Measurements from ENCODE around the gene B3GALT6.
A peak's percentile ranks its signal among the peaks of the same experiment; 100 is the strongest.

B3GALT6 gene

DNA sequence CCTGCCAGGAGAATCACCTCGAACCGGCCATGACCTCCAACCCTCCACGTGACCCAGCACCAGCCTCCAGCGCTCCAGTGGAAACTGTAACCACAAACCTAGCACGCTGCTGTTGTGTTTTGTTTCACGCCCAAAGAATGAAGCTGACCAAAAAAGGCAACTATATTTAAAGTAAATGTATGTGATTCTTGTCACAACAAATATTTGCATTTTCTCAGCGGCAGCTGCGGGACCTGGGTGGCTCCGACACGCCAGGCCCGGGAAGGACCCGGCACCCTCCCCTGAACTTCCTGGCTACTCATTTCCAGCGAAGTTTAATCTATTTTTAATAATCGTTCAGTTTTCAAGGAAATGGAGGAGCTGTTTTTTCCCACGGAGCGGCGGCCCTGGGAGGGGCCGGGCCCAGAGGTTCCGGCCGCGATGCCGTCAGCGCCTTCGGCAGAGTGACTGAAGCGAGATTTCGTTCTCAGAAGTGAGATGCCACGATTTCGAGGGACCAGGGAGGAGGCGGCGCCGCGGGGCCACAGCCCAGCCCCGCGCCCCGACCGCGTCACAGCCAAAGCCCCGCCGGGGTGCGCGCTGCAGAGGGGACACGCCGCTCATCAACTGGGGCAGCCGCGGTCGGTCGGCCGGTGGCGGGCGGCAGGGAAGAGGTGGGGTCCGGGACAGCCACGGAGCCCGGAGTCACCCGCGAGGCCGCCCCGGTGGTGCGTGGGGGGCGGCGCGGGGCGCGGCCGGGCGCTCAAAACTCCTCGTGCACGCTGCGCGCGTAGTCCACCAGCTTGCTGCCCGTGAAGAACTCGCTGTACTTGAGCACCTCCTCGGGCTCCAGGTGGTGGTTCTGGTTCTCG is 15.0 kb upstream of the B3GALT6 start:
- no peak for DNase-seq

DNA sequence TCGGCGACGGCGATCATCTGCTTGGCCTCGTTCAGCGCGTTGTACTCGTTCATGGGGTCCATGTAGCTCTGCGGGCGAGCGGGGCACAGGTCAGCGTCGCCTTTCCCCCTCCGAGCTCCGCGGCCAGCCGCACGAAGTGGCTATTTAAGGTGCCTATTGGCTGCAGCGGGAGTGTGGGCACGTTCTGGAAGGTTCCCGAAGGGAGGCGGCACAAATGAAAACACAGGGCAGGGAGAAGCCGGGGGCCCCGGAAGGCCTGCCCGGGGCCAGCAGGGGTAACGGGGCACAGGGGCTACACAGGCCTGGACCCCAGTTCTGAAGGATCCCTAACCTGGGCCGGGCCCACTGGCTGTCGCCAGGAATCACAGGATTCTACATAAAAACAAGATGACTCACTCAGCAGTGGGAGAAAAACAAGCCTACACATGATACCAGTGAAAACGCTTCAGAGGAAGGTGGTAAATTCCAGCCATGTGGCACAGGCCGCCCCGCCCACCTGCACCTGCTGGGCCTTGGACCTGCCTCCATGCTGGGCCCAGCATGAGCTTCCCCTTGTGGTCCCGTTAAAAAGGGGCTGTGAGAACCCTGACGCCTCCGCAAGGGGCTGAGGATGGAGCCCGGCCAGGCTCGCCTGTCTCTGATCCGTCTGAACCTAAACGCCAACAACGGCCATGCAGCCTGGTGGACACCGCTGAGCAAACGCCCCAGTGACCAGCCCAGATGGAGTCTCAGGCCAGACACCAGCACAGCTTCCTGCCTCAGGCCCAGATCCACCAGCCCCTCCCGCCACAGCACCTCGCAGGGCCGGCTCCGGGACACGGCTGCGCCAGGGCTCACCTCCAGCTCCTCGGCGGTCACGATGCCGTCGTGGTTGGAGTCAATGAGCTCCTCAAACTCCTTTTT is 14.2 kb upstream of the B3GALT6 start:
- no peak for DNase-seq

DNA sequence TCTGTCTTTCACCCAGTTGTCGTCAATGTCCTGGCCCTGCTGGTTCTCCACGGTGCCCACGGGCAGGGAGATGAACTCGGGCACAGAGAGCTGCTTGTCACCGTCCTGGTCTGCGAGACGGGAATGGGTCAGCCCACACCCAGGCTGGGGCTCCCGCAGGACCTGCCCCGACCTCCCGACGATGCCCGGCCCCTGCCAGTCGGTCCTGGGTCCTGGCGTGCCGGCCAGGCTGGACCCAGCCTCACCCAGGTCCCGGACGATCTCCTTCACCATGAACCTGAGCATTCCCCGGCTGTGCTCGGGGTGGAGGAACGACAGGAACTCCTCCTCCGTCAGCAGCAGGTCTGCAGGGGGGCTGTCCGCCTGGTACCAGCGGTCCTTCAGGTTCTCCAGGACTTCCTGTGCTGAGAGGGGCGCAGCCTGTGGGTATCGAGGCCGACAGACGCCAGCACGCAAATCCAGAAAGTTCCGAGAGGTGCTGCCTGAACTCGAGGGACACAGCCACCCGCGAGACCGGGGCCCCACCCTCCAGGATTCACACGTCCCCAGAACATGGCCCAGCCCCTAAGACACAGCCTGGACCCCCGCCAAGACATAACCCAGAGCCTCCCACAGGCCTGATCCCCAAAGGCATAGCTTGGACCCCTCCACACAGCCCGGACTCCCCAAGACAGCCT is 13.4 kb upstream of the B3GALT6 start:
- DNase-seq = no peak

DNA sequence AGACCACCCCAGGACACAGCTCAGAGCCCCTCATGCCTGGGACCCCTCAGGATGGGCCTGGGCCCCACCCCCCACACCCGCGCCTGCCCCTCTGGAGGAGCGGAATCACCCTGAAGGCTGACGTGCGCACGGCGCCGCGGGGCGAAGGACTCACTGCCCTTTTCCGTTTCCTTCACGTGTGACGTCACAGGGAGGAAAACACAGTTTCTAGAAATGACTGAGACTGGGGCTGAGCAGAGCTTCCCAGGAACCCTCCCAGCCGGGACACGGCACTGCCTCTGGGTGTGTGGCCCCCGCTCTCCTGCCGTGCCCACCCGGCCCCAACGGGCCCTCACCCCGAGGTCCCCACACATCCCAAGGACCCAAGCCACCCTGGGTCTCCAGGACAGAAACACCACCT is 12.7 kb upstream of the B3GALT6 start:
- DNase-seq = no peak

DNA sequence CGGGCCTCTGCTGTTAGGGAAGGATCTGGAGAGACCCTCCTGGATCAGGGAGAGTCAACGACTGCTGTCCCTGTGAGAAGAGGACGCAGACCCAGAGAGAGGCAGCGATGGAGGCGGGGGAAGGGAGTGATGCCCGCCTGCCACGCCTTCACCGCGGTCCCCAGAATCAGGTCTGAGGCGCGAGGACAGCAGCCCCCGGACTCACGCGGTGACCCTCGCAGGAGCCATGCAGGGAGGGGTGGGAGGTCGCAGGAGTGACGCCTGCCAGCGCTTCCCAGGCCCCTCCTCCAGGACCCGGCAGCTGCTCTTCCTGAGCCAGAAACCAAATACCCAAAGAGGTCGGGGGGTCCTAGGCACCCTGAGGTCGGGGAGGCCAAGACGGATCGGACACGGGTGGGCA is 11.8 kb upstream of the B3GALT6 start:
- DNase-seq = no peak

DNA sequence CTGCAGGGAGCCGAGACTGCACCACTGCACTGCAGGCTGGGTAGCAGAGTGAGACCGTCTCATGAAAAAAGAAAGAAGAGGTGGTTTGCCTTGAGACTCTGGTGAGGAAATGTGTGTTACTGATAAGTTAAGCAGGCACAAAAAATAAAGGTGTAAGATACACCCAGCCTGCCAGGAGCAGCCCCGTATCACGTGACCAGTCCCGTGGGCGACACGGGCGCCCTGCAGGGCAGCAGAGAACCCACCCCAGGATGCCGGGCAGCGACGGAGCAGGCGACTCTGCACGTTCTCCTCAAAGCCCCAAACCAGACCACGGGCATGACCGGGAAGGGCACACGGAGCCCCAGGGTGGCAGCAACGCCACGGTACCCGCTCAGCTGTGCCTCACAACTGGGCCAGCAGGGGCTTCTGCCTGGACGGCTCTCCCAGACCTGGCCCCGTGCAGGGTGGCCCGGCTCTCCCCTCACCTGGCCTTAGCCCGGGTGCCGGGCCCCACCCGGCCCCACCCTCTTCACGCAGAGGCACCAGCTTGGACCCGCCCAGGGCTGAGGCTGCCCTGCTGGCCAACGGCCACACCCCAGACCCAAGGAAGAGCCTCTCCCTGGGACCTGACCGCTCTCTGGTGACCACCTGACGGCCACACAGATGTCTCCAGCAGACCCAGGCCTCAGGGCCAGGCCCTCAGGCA is 10.0 kb upstream of the B3GALT6 start:
- no peak for DNase-seq

DNA sequence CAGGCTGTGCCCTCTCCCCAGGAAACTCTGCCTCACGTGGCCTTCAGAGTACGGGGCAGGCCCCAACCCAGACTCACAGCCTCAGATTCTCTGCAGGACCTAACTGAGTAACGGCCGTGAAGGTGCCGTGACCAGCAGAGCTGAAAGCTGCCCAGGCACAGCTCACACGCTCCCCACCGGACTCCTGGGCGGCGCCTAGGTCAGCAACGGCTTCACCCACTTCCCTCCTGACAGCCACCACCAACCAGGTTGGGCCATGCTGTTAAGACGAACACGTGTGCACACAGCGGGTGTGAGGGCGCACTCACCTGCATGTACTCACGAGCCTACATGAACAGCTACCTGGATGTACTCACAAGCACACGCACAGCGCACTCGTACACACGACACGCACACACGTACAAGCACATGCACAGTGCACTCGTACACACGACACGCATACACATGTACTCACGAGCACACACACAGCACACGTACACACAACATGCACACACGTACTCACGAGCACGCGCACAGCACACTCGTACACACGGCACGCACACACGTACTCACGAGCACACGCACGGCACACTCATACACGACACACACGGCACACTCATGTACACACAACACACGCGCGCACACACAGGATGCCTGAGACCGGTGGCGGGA is 9.3 kb upstream of the B3GALT6 start:
- DNase-seq = no peak

DNA sequence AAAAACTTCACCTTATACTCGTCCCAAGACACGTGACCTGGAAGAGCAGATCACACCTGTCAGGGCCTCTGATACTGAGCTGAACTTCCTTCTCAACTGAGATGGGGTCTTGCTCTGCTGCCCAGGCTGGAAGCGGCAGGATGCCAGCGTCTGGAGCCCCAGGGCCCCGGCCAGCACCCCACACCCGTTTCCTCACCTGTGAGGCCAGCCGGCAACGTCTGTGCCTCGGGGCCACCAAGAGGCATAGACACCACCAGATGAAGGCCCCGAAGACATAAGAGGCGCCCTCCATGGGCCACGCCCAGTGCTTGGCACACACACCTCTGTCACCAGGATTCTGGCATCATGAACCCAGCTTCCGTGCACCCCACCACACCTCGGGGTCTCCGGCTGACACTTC is 8.7 kb upstream of the B3GALT6 start:
- DNase-seq = no peak

DNA sequence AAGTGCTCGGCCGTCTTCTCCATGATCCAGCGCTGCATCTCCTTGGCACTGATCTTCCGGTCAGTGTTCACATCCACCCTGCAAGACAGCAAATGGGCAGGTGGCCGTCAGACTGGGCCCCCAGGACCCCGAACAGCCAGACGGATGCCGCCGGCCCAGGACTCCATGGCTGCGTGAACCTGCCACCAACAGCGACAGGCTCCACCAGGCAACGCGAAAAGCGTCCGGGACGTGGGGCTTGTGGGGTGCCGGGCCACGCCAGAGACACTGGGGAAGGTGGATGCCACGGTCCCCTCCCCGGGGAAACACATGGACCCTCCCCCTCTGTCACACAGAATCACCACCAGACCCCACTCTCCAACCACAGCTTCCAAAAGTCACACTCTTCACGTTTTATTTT is 8.1 kb upstream of the B3GALT6 start:
- no peak for DNase-seq

DNA sequence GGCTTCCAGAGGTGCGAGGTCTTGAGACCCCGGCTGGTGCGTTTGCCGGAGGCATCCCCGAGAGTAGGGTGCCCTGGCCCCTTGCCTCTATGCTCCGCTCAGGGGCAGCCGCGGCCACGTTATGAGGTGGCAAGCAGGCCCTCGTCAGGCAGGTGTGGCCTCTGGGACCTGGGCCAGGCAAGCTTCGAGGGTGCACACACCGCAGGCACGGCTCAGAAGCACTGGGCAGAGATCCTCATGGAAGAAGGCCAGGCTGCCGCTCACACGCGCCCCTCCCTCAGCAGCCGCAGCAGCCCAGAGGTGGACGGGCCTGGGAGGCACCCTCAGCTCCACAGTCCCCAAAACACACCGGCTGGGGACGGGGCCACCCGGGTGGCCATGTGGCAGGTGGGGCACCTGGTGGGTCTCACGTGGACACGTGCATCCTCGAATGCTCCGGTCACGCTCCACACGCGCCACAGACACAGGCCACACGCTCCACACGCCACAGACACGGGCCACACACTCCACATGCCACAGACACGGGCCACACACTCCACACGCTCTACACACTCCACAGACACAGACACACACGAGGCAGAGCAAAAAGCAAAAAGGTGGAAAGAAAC is 6.7 kb upstream of the B3GALT6 start:
- DNase-seq = no peak

DNA sequence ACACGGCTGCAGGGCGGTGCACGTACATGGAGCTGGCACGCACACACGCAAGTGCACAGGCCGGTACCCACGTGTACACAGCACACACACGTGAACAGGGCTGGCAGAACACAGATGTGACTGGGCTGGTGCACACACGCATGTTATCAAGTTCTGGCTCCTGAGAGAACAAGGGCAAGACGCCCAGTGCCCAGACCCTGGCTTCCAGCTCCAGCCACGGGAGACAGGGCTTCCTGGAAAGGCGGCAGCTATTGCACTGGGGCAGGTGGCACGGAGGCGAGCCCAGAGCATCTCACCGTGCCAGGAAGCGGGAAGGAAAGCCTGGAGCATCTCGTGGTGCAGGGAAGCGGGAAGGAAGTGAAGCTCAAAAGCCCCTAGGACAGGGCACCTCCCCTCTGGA is 6.1 kb upstream of the B3GALT6 start:
- DNase-seq = no peak

DNA sequence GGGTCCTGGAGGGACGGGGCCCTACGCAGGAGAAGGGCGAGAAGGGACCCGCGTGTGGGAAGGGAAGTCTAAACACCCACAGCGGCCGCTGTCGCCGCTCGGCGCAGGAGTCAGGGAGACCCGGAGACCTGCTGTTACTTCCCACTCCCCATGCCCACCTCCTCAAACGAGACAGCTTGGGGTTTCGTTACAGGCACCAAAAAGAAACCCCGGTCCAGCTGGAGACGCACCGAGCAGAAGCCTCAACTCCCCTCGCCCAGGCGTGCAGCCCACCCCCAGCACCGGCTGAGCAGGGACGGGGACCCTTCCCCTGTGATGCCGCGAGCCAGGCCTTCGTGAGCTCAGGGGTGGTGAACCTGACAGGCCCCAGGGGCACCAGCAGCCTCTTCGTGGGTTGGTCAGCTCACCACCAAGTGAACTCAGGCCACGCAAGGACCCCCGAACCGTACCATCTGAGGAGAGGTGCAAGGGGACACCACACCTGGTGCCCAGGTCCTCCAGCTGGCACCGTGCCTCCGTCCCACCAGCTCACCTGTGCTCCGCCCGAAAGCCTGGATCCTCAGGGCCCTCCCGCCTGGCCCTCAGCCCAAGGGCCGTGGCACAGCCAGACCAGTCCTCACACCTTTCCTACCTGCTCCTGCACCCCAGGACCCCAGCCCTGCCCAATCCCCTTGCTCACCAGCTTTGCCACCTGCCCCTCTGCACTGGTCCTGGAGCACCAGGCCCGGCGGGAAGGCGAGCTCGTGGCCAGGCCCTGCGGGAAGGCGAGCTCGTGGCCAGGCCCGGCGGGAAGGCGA is 5.3 kb upstream of the B3GALT6 start:
- no peak for DNase-seq

DNA sequence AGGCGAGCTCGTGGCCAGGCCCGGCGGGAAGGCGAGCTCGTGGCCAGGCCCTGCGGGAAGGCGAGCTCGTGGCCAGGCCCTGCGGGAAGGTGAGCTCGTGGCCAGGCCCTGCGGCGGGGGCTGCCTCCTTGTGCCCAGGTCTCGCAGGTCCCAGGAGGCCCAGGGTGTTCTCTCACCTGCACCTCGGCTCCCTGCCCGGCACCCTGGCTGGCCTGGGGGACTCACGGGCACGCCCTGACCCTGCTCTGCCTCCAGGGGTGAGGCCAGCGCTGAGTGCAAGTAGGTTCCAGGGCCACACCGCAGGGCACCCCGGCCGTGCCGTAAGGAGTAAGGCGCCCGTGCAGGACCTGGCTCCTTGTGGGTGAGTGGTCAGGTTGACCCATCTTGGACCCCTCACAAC is 4.7 kb upstream of the B3GALT6 start:
- DNase-seq = no peak

DNA sequence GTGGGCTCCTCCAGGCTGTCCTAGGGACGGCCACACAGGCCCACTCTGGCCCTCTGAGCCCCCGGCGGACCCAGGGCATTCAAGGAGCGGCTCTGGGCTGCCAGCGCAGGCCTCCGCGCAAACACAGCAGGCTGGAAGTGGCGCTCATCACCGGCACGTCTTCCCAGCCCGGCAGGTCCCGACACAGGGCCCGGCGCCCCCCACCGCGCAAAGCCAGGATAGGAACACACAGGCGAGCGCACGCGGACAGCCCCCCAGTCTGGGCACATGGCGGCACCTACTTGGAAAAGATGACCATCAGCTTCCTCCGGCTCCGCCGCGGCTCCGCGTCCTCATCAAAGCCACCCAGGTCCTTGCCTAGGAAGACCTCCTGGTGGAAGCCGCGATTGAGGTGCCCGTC is 3.9 kb upstream of the B3GALT6 start:
- no peak for DNase-seq

DNA sequence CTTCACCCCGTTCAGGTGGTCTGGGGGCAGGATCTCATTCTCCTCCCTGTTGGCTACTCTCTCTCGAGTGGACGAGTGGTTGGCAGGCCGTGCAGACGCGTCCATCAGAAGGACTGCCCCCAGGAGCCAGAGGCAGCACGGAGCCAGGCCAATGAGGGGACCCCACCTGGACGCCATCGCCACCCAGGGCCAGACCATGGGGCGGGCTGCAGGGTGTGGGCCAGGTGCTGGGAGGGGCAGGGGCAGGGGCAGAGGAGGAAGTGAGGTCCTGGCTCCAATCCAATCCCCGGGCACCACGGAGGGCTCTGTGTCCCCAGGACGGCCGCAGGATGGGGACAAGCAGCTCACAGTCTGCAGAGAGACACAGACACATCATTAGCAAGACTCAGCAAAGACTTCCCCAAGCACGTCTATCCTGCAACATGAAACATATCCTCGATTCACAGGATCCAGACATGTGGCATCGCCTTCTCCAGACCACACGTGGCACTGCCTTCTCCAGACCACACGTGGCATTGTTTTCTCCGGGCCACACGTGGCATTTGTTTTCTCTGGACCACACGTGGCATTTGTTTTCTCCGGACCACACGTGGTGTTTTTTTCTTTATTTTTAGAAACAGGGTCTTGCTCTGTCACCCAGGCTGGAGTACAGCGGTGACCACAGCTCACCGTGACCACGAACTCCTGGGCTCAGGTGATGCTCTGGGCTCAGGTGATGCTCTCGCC is 3.3 kb upstream of the B3GALT6 start:
- DNase-seq = no peak

DNA sequence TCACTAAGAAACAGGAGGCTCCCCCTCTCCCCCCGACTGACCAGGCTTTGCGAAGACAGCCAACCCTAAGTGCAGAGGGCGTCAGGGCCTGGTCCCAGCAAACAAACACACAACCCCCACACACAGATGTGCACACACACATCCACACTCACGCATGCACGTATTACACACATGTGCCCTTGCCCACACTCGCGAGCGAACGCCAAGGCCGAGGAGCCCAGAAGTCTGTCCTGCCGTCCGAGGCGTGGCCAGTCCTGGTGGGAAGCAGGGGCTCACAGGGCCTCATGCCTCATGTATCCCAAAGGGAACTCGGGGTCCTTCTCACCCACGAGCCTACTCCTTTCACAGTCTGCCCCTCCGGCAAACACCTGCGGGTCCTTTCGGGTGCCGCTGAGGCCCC is 2.3 kb upstream of the B3GALT6 start:
- no peak for DNase-seq

DNA sequence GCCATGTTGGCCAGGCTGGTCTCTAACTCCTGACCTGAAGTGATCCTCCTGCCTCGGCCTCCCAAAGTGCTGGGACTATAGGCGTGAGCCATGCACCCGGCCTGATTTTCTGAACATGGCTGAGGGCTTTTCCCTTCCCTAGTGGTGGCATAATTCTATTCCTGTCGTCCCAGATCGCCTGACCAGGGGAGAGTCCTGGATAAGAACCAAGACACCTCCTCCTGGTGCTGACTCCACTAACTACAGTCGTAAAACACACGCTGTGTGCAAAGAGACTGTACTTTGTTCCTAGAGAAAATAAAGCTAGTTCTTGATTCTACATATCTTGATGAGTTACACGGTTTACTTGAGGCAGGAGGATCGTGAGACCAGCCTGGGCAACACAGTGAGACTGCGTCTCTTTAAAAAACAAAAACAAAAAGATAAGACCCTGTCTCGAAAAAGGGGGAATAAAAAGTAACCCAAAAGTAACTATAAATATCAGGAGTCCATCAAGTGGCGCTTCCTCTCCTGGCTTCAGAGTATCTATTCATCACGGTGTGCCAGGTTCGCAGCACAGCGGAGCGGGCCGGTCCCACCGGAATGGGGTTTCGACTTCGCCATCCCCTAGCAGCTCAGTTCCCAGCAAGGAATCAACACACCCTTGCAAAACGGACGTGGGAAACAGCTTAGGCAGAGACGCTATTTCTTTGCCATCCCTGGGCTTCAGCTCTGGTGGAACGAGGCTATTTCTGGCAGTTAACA is 1.2 kb upstream of the B3GALT6 start:
- DNase-seq = no peak

DNA sequence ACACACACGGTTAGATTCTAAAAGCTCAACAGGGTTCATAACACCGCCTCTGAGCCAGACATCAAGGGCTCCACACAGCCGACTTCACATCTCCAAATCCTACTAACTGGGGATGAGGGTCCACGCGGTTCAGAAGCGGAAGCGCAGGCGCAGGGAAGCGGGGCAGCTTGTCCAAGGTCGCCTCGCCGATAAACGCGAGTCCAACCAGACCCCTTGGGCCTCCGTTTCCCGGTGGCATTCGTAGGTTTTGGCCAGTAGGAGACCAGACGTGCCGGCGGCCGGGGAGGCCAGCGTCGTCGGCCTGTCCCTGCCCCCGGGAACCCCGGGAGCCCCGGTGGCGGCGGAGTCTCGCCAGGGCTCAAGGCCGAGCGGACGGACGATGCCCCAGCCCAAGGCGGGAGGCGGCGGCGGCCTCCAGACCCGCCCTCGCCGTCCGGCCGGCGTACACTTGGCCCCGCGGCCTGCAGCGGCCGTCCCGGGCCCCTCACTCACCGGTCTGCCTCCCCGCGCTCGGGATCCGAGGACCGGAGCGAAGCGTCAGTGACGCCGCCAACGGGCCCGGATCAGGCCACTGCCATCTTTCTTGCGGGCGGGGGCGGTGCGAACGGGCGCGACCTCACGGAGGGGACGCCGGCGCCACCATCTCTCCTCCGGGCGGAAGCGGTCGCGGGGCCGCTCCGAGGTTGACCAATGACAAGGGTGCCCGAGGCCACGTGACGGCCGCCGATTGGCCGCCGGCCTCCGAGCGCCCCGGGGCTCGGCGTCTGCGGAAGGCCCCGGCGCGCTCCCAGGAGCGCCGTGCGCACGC is 433 bp upstream of the B3GALT6 start, which contains the start of gene SDF4:
Gene SDF4, minus strand, starts transcription at position 602 of the 808 bp plus-strand sequence. CDS start 3,229 bp downstream, outside the sequence.
- DNase-seq = peak; percentile 93
